GM19438 (cell line): Measurements from ENCODE around the gene VPS13A.

ENCODE experiments used
- ATAC-seq: cut with Tn5 transposase; IDR thresholded peaks from one replicate; pipeline ENCODE4 v1.9.1; 2021; ENCODE audit warnings: low read depth; ENCODE audit not compliant: unreplicated experiment

VPS13A gene

DNA sequence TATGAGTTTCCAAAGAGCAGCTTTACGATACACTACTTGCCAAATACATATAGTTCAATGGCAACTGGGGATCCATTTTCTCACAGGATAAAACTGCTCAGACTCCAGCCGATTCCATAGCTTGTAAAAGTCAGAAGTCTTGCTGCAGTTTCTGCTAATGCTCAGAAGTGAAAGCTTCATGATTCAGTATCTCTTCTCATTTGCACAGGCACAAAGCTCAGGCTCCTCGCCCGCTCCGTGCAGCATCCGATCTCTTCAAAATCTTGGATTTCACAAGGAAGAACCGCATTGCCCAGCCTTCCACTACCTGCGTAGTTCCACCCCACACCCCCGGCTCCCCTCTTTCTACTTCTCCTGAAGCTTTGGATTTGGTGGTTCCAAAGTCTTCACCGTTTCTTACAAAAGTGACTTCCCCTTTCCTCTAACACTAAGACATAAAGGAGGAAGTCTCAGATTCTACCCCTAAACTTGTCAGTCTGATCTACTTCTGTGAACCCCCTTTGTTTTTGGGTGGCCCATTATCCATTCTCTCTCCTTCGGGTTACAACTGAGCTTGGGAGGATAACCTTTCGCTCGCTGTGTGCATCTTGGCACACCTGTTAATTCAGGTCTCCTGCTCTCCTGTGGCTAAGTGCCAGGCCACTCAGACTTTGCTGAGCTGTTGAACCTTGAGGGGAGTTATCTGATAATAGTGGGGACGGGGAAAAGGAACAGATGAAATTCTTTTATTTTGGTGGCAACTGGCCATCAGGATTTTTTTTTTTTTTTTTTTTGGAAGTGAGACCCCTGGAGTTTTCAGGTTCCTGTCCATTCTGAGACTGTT, 276.7 kb downstream of the VPS13A start:
- no peak for ATAC-seq

DNA sequence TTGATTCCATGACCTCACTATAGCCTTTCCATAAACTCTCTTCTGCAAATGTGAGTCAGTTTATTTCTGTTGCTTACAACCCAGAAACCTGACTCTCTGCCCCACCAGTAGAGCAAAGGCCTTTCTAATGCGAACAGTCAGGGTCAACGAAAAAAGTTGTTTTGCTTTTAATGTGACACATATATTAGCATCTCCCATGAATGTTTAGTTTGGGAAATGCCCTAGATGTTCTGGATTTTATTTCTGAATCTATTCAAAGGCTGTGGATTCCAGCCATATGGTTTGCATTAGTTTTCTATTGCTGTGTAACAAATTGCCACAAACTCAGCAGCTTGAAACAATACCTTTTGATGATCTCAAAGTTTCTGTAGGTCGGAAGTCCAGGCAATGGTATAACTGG, 277.3 kb downstream of the VPS13A start:
- no peak for ATAC-seq

DNA sequence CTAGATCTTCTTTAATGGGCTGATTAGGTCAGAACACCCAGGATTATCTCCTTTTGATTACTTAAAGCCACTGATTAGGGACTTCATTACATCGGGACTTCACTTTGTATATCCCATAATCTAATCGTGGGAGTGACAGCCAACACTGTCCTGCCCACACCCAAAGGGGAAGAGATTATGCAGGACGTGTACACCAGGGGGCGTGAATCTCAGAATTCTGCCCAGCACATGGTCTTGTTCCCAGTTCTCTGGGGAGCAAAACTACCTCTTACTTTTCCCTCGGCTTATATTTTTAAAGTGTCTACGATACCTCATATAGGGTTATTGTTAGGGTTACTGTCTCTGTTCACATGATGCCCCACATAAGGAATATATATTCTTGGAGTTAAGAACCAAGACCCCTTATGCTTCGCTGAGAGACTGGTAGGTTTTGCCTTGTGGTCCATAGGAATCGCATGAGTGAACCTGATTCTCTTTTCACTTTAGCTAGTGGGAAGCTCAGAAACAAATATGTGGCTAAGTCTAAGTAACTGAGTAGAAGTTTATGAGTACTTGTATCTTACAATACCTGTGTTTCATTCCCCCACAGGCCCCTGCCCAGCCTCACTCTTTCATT, 278.1 kb downstream of the VPS13A start:
- ATAC-seq, result no peak

- ATAC-seq, result peak; percentile 64
Observed at GRCh38 chr9:77456829-77457437, 279.6 kb downstream of the VPS13A start.

- ATAC-seq, result peak; percentile 85
Observed at GRCh38 chr9:77457916-77458592, 280.7 kb downstream of the VPS13A start.

GRCh38 chr9:77460938-77461337, 283.6 kb downstream of the VPS13A start:
- ATAC-seq, result no peak

- no peak for ATAC-seq
Observed at GRCh38 chr9:77462066-77462465, 284.7 kb downstream of the VPS13A start.

DNA sequence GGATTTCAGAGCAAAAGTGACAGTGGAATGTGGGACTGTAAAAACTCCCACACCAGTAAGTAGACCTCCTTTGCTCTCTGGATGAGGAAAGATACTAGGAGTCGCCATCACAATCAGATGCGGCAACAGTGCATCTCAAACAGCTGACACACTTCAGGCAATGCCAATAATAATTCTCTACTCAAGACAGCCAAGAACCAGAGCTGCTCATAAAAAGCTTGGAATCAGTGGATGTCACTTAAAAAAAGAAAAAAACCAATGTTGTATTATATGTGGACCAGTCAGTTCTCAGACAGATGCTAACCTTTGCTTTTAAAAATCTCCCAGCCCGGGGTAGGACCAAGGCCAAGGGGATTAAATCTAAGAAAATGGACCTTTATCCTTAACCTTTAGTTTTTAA, 285.8 kb downstream of the VPS13A start:
- ATAC-seq, result no peak

- no peak for ATAC-seq
Observed at GRCh38 chr9:77464661-77465060, 287.3 kb downstream of the VPS13A start.

- no peak for ATAC-seq
Observed at GRCh38 chr9:77469515-77470231, 292.3 kb downstream of the VPS13A start.
